Peyer's patch (tissue), 4 donors: ENCODE data around the gene SCFD2. TPM values are rescaled to one million over a fixed set of nuclear protein-coding genes. Genes with fewer than 3 reads are reported as not detected.

Experiments
- DNase-seq, 3 donors: peaks; one replicate each; pipeline ENCODE4 v3.0.0-alpha.2; 2017 to 2019
- H3K27ac ChIP-seq, 4 donors: fragments of 200-600 bp; sonication (generic); one replicate each; pipeline ENCODE4 v1.5.1; 2016 to 2019
- H3K27me3 ChIP-seq, 2 donors: fragments of 200-600 bp; sonication (generic); one replicate each; pipeline ENCODE4 v1.5.1; 2019
- H3K36me3 ChIP-seq, 3 donors: fragments of 200-600 bp; sonication (generic); one replicate each; pipeline ENCODE4 v1.5.1; 2016 to 2019
- H3K4me1 ChIP-seq, 4 donors: fragments of 200-600 bp; sonication (generic); one replicate each; pipeline ENCODE4 v1.5.1; 2016 to 2019
- H3K4me3 ChIP-seq, 4 donors: fragments of 200-600 bp; sonication (generic); 1 replicate in 3 of 4; 2 replicates in 1 of 4; pipeline ENCODE4 v1.5.1; 2016 to 2019; ENCODE audit warnings: mild to moderate bottlenecking in 1 of 4
- H3K9me3 ChIP-seq, 4 donors: fragments of 200-600 bp; sonication (generic); one replicate each; pipeline ENCODE4 v1.5.1; 2016 to 2019; ENCODE audit warnings: mild to moderate bottlenecking in 1 of 4
- POLR2A ChIP-seq, 2 donors: fragments of 450-650 bp; IDR thresholded peaks; one replicate each; pipeline ENCODE4 v1.5.1; 2017; ENCODE audit warnings: antibody characterized with exemption in 2 of 2, mild to moderate bottlenecking in 2 of 2, moderate library complexity in 2 of 2
- total RNA-seq, 4 donors: library from RNA; depleted of rRNA; stranded (reverse); fragments of >200 nt; gene quantifications; one replicate each; pipeline ENCODE4 v1.1.0, GENCODE V29; 2016
- TF ChIP-seq, protein P1 (sequence below), 6 experiments: fragments of 450-650 bp in 4 of 6; fragments of 200-600 bp in 2 of 6; sonication (generic) in 1 of 6; IDR thresholded peaks; one replicate each; pipeline ENCODE4 v1.5.1; 2017 to 2019; ENCODE audit warnings: antibody characterized with exemption in 6 of 6, mild to moderate bottlenecking in 3 of 6, moderate library complexity in 1 of 6

Gene SCFD2
- total RNA-seq, 4 donors from 2014 or later = 17.3 to 165 (median 30.1) TPM

- TF ChIP-seq POLR2A (IDR thresholded peaks at IDR 0.05) = no peak
- TF ChIP-seq, protein P1, sequence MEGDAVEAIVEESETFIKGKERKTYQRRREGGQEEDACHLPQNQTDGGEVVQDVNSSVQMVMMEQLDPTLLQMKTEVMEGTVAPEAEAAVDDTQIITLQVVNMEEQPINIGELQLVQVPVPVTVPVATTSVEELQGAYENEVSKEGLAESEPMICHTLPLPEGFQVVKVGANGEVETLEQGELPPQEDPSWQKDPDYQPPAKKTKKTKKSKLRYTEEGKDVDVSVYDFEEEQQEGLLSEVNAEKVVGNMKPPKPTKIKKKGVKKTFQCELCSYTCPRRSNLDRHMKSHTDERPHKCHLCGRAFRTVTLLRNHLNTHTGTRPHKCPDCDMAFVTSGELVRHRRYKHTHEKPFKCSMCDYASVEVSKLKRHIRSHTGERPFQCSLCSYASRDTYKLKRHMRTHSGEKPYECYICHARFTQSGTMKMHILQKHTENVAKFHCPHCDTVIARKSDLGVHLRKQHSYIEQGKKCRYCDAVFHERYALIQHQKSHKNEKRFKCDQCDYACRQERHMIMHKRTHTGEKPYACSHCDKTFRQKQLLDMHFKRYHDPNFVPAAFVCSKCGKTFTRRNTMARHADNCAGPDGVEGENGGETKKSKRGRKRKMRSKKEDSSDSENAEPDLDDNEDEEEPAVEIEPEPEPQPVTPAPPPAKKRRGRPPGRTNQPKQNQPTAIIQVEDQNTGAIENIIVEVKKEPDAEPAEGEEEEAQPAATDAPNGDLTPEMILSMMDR (IDR thresholded peaks at IDR 0.05) = no peak
- Histone ChIP-seq H3K27me3 (no peaks in the 10 kb centered on the region), H3K9me3 (no peaks in the 10 kb centered on the region), H3K36me3 (no peaks in the 10 kb centered on the region), H3K4me3 (no peak overlapping the region), H3K4me1 (no peaks in the 10 kb centered on the region), H3K27ac (no peak overlapping the region)
- no peak for DNase-seq
Measured at GRCh38 chr4:53199356-53199755, 166.5 kb downstream of the SCFD2 start.

DNA sequence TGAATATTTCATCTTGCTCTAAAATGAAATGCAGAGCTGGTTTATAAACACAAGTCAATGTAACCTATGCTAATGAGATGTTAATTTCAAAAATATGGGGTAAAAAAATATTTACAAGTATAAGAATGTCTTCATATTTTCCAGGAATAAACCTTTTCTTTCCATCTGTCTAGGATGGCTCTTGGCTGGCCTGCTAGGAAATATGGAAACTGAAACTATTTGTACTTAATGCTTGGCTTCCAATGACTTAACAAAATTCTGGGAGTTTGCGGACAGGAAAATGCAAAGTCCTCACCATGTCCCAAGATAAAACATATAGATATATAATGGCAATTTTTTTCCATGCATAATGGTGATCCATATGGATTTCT, 168.1 kb downstream of the SCFD2 start:
- H3K27me3 ChIP-seq = no peaks in the 10 kb centered on the region
- DNase-seq = no peak

GRCh38 chr4:53196882-53197771, 168.7 kb downstream of the SCFD2 start:
- no peak for DNase-seq
- H3K4me3 ChIP-seq = no peak overlapping the region
- no peaks in the 10 kb centered on the region for H3K9me3 ChIP-seq
- no peaks in the 10 kb centered on the region for H3K36me3 ChIP-seq
- H3K27me3 ChIP-seq = no peaks in the 10 kb centered on the region
- H3K27ac ChIP-seq = no peak overlapping the region
- TF ChIP-seq POLR2A (IDR thresholded peaks at IDR 0.05) = no peak
- TF ChIP-seq, protein P1 (IDR thresholded peaks at IDR 0.05) = peak in 5 of 6 experiments; percentile 53 to 85 (median 80)
- no peaks in the 10 kb centered on the region for H3K4me1 ChIP-seq

More for the DNA sequence above, 168.1 kb downstream of the SCFD2 start:
- Histone ChIP-seq H3K9me3 (no peaks in the 10 kb centered on the region), H3K27ac (no peak overlapping the region), H3K4me3 (no peak overlapping the region), H3K4me1 (no peaks in the 10 kb centered on the region), H3K36me3 (no peaks in the 10 kb centered on the region)
- TF ChIP-seq, protein P1 (IDR thresholded peaks at IDR 0.05) = no peak
- no peak for TF ChIP-seq POLR2A (IDR thresholded peaks at IDR 0.05)

- Histone ChIP-seq H3K36me3 (no peaks in the 10 kb centered on the region), H3K27me3 (no peaks in the 10 kb centered on the region), H3K4me1 (no peaks in the 10 kb centered on the region), H3K4me3 (no peak overlapping the region), H3K9me3 (no peaks in the 10 kb centered on the region), H3K27ac (no peak overlapping the region)
- DNase-seq = no peak
- TF ChIP-seq, protein P1 (IDR thresholded peaks at IDR 0.05) = no peak
- TF ChIP-seq POLR2A (IDR thresholded peaks at IDR 0.05) = no peak
Measured at GRCh38 chr4:53195815-53196661, 169.8 kb downstream of the SCFD2 start.

DNA sequence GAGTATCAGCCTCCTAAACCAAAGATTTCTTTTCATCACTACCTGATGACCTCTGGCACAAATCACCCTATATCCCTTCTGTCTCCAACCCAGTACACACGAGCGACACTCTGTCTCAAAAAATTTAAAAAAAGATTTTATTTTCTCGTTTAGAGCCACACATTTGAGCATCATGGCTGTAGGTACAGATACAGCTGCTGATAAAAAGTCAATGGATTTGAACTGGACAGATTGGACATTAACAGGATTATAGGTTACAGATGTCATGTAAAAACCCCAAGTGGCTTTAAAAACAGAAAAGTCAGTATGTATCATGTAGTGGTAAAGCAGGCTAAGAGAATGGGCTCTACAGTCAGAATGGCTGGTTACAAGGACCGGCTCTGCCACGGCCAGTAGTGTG, 171.1 kb downstream of the SCFD2 start:
- Histone ChIP-seq H3K36me3 (no peaks in the 10 kb centered on the region), H3K27ac (no peak overlapping the region), H3K27me3 (no peaks in the 10 kb centered on the region), H3K9me3 (no peaks in the 10 kb centered on the region), H3K4me3 (no peak overlapping the region), H3K4me1 (no peaks in the 10 kb centered on the region)
- TF ChIP-seq POLR2A (IDR thresholded peaks at IDR 0.05) = no peak
- DNase-seq = no peak

DNA sequence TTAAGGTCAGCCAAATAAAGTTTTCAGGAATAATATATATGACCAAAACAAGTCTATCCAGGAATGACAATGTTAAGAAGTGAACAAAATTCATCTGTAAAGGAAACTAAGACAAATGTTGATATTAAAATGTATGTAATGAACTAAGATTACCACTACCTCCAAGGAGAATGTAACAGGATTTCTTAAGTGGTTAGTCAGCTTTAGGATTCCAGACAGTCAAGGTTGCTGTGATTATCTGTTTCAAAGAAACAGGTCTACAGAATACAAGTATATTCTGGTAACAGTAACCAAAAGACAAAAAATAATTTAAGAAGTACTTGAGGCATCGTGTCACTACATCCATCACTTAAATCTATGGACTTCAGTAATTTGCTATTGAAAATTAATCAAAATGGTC, 172.8 kb downstream of the SCFD2 start:
- Histone ChIP-seq H3K9me3 (no peaks in the 10 kb centered on the region), H3K4me3 (no peak overlapping the region), H3K27me3 (no peaks in the 10 kb centered on the region), H3K27ac (no peak overlapping the region), H3K36me3 (no peaks in the 10 kb centered on the region), H3K4me1 (no peaks in the 10 kb centered on the region)
- DNase-seq = no peak
- TF ChIP-seq POLR2A (IDR thresholded peaks at IDR 0.05) = no peak
- TF ChIP-seq, protein P1 (IDR thresholded peaks at IDR 0.05) = no peak
